ENCODE results near the gene UROS. TPM values are rescaled to one million over a fixed set of nuclear protein-coding genes. Genes with fewer than 3 reads are reported as not detected.

Gene UROS
- total RNA-seq, 3 donors from 2014 or later: 31.5 to 45.2 (median 35.1) TPM

DNA sequence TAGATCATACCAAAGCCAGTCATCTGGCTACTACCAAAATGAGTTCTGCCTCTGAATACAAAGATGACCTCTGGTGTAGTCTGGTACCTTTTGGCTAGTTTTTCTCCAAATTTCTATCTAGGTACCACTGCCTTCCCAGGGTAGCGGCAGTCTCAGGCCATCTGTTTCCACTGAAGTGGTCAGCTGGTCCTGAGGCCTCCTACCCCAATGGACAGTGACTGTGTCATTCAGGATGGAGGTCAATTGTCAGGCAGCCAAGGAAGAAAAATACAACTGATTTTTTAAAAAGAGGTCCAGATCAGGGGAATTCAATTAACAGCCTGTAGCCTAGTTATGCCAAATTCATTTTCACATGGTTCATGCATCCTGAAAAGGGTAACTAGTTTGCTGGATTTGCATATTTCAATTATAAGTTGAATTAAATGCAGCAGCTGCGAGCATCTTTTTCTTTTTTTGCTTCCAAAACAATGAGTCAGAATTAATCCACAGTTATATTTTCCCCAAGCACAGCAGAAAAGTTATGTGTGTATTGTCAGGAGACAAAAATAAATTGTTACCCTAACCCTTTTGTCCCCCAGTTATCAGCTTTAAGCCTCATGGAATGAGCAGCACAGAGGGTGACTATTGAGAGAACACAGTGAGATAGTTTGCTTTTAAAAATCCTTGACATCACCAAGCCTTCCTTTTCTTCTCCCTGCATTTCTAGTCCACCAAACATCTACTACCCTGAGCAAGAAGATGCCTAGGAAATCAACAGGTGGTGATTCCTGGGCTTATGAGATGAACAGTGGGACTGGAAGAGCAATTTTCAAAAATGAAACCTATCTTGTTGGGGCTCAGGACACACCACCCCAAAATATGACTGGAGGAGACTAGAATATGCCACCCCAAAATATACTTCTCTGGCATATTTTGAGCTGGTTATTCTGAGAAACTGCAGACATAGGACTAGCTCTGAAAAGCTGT lies 28.0 kb upstream of the UROS start:
- Histone ChIP-seq H3K4me3 (no peak overlapping the region), H3K4me1 (no peaks in the 10 kb centered on the region), H3K9me3 (no peaks in the 10 kb centered on the region), H3K27ac (no peak overlapping the region), H3K36me3 (no peaks in the 10 kb centered on the region), H3K27me3 (no peaks in the 10 kb centered on the region)
- intact Hi-C loops (cut with DNase I; ENCODE audit: low total_unique reads): no loop called here
- TF ChIP-seq POLR2A (IDR thresholded peaks at IDR 0.05): no peak
- TF ChIP-seq POLR2AphosphoS5 (IDR thresholded peaks at IDR 0.05): no peak
- TF ChIP-seq, protein P1, sequence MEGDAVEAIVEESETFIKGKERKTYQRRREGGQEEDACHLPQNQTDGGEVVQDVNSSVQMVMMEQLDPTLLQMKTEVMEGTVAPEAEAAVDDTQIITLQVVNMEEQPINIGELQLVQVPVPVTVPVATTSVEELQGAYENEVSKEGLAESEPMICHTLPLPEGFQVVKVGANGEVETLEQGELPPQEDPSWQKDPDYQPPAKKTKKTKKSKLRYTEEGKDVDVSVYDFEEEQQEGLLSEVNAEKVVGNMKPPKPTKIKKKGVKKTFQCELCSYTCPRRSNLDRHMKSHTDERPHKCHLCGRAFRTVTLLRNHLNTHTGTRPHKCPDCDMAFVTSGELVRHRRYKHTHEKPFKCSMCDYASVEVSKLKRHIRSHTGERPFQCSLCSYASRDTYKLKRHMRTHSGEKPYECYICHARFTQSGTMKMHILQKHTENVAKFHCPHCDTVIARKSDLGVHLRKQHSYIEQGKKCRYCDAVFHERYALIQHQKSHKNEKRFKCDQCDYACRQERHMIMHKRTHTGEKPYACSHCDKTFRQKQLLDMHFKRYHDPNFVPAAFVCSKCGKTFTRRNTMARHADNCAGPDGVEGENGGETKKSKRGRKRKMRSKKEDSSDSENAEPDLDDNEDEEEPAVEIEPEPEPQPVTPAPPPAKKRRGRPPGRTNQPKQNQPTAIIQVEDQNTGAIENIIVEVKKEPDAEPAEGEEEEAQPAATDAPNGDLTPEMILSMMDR (IDR thresholded peaks at IDR 0.05): no peak
- no peak for DNase-seq (ENCODE audit: low spot score in 2 of 2)

DNA sequence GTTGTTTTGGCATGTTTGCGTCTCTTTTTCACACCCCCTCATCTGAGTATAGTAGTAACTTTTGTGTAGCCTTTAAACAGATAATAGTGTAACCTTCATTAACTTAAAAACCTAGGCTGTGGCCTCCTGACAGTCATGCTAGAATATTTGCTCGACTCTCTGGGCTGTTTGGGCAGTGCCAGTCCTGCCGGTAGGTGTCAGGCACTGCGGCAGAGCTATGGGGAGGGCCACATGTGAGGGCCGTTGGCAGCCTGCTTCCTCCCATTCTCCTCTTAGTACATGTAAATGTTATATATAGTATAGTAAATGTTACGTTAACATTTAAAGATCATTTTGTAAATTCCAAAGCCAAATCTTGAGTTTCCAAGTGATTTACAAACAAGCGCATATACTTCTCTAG lies 26.4 kb upstream of the UROS start:
- intact Hi-C loops (cut with DNase I; ENCODE audit: low total_unique reads): no loop called here
- Histone ChIP-seq H3K36me3 (no peaks in the 10 kb centered on the region), H3K27me3 (no peaks in the 10 kb centered on the region), H3K4me1 (no peaks in the 10 kb centered on the region), H3K4me3 (no peak overlapping the region), H3K9me3 (no peaks in the 10 kb centered on the region), H3K27ac (no peak overlapping the region)
- no peak for DNase-seq (ENCODE audit: low spot score in 2 of 2)
- TF ChIP-seq POLR2A (IDR thresholded peaks at IDR 0.05): no peak
- TF ChIP-seq, protein P1 (IDR thresholded peaks at IDR 0.05): no peak

DNA sequence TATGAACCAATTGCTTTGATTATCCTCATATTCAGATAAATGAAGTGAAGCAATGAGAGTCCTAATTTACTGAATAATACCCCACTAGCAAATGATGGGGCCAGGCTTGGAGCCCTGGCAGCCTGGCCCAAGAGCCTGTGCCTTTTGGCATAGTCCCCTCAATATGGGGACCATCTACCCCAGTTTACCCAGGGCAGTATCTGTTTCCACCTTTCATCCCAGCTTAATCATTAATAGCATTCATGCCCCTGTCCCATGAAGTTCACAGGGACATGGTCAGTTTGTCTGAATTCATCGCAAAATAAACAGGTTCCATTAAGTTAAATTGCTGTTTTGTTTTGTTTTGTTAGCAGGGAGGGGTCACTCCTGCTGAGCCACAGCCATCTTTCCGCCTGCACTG lies 25.8 kb upstream of the UROS start:
- no peaks in the 10 kb centered on the region for H3K27me3 ChIP-seq
- H3K36me3 ChIP-seq: no peaks in the 10 kb centered on the region
- TF ChIP-seq, protein P1 (IDR thresholded peaks at IDR 0.05): no peak
- no peak for TF ChIP-seq POLR2AphosphoS5 (IDR thresholded peaks at IDR 0.05)
- TF ChIP-seq POLR2A (IDR thresholded peaks at IDR 0.05): no peak
- no peaks in the 10 kb centered on the region for H3K9me3 ChIP-seq
- intact Hi-C loops (cut with DNase I; ENCODE audit: low total_unique reads): no loop called here
- H3K4me3 ChIP-seq: no peak overlapping the region
- no peak for DNase-seq (ENCODE audit: low spot score in 2 of 2)
- no peaks in the 10 kb centered on the region for H3K4me1 ChIP-seq
- no peak overlapping the region for H3K27ac ChIP-seq

DNA sequence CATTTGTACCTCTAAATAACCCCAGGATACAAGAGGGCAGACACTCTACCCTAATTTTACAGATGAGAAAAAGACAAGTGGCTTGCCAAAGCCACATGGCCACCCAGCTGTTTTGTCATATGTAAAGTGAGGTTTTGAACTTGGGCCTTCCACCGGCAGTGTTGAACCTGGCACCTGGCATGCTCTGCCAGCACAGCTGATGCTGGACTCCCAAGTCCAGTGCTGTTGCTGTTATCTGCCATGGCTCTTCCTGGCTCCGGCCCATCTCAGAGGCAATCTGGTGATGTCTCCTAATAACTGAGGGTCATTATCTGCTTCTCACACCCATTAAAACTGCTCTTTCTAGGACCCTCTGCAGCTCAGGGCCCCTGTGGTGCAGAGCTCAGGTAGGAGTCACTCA lies 25.3 kb upstream of the UROS start:
- TF ChIP-seq, protein P1 (IDR thresholded peaks at IDR 0.05): no peak
- TF ChIP-seq POLR2A (IDR thresholded peaks at IDR 0.05) (no peak), POLR2AphosphoS5 (IDR thresholded peaks at IDR 0.05) (no peak)
- H3K27me3 ChIP-seq: no peaks in the 10 kb centered on the region
- no peak overlapping the region for H3K4me3 ChIP-seq
- no peaks in the 10 kb centered on the region for H3K36me3 ChIP-seq
- no peaks in the 10 kb centered on the region for H3K9me3 ChIP-seq
- H3K27ac ChIP-seq: no peak overlapping the region
- no peak for DNase-seq (ENCODE audit: low spot score in 2 of 2)
- H3K4me1 ChIP-seq: no peaks in the 10 kb centered on the region
- intact Hi-C loops (cut with DNase I; ENCODE audit: low total_unique reads): no loop called here

DNA sequence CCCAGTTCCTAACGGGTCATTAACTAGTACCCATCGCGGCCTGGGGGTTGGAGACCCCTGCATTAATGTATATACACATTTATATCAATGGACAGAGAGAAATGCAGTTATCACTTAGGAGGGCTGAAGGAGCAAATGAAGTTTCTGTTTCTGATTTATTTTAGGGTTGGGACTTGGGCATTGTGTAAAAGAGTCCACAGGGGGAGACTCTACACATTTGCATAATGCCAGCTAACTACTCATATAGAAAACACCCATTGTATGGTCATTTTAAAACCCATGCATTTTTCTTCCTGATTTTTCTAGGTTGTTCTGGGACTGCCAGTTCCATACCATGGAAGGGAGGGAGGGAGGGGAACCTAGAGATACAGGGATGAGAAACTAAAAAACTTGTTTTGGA lies 23.8 kb upstream of the UROS start:
- no peak for DNase-seq (ENCODE audit: low spot score in 2 of 2)
- H3K27ac ChIP-seq: no peak overlapping the region
- H3K9me3 ChIP-seq: no peaks in the 10 kb centered on the region
- no peaks in the 10 kb centered on the region for H3K4me1 ChIP-seq
- no peak for TF ChIP-seq POLR2A (IDR thresholded peaks at IDR 0.05)
- TF ChIP-seq, protein P1 (IDR thresholded peaks at IDR 0.05): no peak
- TF ChIP-seq POLR2AphosphoS5 (IDR thresholded peaks at IDR 0.05): no peak
- no peaks in the 10 kb centered on the region for H3K36me3 ChIP-seq
- intact Hi-C loops (cut with DNase I; ENCODE audit: low total_unique reads): no loop called here
- H3K27me3 ChIP-seq: no peaks in the 10 kb centered on the region
- H3K4me3 ChIP-seq: no peak overlapping the region

Measured in breast epithelium (tissue), 4 donors.